GM12875 (cell line): Measurements from ENCODE around the gene LAT.
"Not testable (repeated sequence)": the region's sequence is repeated elsewhere in the genome, so short reads cannot be mapped to it uniquely, and the experiment has no call there.

ENCODE experiments used
- H3K4me3 ChIP-seq: one replicate; pipeline ENCODE4 v1.5.1; 2011; ENCODE audit warnings: low read depth, low read length, control low read depth
- CTCF ChIP-seq: IDR thresholded peaks from 2 replicates; pipeline ENCODE4 v1.5.1; 2011; ENCODE audit warnings: low read depth, mild to moderate bottlenecking, control low read depth, inconsistent platforms, low read length, moderate library complexity, borderline replicate concordance; ENCODE audit not compliant: insufficient read depth

LAT gene

GRCh38 chr16:28998837-28999236, 14.0 kb downstream of the LAT start:
- no peak overlapping the region for H3K4me3 ChIP-seq
- TF ChIP-seq CTCF, result no peak

GRCh38 chr16:28999577-28999976, 14.7 kb downstream of the LAT start:
- no peak for TF ChIP-seq CTCF
- H3K4me3 ChIP-seq, result no peak overlapping the region

- TF ChIP-seq CTCF, result no peak
- H3K4me3 ChIP-seq, result no peak overlapping the region
Observed at GRCh38 chr16:29000019-29000418, 15.2 kb downstream of the LAT start.

- H3K4me3 ChIP-seq, result not testable (repeated sequence)
Observed at GRCh38 chr16:29004496-29005139, 19.8 kb downstream of the LAT start.

- no peak overlapping the region for H3K4me3 ChIP-seq
- no peak for TF ChIP-seq CTCF
Observed at GRCh38 chr16:29007730-29008593, 23.1 kb downstream of the LAT start.

GRCh38 chr16:29009050-29009837, 24.4 kb downstream of the LAT start:
- H3K4me3 ChIP-seq, result no peak overlapping the region
- TF ChIP-seq CTCF, result no peak

GRCh38 chr16:29009838-29010166, 24.9 kb downstream of the LAT start:
- no peak for TF ChIP-seq CTCF
- no peak overlapping the region for H3K4me3 ChIP-seq
